HG03064 (cell line): ENCODE measurements around the gene OR10H4.
"Not testable (repeated sequence)": the region's sequence is repeated elsewhere in the genome, so short reads cannot be mapped to it uniquely, and the experiment has no call there.

Source experiments
- ATAC-seq: cut with Tn5 transposase; IDR thresholded peaks from one replicate; pipeline ENCODE4 v1.9.1; 2021; ENCODE audit warnings: low read depth; ENCODE audit not compliant: unreplicated experiment

OR10H4 gene, protein sequence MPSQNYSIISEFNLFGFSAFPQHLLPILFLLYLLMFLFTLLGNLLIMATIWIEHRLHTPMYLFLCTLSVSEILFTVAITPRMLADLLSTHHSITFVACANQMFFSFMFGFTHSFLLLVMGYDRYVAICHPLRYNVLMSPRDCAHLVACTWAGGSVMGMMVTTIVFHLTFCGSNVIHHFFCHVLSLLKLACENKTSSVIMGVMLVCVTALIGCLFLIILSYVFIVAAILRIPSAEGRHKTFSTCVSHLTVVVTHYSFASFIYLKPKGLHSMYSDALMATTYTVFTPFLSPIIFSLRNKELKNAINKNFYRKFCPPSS

DNA sequence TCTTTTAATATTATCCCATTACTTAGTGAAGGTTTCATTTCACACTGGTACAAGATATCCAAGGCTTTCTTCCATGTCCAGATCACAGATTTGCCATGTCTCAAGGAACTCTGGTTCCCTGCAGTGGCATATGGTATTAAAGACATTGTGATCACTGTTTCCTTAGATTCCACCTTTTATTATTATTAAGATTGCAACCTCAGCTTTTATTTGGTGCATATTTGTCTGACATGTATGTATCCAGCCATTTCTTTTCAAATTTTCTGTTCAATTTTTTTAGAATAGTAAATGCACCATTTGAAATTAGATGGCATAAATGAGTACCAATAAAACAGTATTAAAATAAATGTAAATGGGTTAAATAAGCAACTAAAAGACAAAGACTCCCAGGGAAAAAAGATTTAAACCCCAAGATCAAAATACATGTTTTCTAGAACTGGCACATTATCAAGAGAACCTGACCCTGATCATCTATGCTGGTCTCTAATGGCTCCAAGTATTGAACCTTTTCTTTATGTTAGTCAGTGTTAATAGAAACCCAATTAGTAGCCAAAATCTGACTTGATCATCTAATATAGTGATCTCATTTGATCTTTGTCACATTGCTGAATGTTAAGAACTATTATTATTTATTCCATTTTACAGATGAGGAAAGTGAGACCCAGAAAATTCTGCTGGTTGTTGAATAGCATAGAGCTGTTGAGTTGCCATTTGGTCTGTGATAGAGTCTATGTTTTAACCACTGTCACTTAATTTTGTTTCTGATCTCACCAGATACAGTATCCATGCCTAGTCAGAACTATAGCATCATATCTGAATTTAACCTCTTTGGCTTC lies at the start of gene OR10H4:
TSS of gene OR10H4 (plus strand) at position 786 of the 836 bp plus-strand sequence. CDS start at position 786, 0 bp downstream.
- no peak for ATAC-seq

DNA sequence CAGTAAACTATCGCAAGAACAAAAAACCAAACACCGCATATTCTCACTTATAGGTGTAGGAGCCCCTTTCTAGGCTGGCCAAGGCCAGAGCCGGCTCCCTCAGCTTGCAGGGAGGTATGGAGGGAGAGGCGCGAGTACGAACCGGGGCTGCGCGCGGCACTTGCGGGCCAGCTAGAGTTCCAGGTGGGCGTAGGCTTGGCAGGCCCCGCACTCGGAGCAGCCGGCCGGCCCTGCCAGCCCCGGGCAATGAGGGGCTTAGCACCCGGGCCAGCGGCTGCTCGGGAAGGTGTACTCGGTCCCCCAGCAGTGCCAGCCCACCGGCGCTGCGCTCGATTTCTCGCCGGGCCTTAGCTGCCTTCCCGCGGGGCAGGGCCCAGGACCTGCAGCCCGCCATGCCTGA lies 49.2 kb upstream of the OR10H4 start:
- not testable (repeated sequence) for ATAC-seq

DNA sequence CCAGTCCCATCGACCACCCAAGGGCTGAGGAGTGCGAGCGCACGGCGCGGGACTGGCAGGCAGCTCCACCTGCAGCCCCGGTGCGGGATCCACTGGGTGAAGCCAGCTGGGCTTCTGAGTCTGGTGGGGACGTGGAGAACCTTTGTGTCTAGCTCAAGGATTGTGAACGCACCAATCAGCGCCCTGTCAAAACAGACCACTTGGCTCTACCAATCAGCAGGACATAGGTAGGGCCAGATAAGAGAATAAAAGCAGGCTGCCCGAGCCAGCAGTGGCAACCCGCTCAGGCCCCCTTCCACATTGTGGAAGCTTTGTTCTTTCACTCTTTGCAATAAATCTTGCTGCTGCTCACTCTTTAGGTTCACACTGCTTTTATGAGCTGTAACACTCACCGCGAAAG lies 48.8 kb upstream of the OR10H4 start:
- ATAC-seq: not testable (repeated sequence)

DNA sequence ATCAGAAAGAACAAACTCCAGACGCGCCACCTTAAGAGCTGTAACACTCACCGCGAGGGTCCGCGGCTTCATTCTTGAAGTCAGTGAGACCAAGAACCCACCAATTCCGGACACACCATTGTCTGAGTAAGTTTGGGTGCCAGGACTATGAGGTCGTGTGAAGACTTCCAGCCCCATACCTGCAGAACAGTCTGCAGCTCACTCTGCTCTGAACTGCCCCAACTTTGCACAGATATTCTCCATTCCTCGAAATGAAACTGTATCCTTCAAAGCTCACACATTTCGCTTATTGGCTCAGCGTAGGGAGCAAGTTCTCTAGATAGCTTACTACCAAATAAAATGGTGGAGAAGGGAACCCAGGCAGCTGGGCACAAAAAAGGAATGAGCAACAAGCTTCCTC lies 48.3 kb upstream of the OR10H4 start:
- ATAC-seq: no peak

DNA sequence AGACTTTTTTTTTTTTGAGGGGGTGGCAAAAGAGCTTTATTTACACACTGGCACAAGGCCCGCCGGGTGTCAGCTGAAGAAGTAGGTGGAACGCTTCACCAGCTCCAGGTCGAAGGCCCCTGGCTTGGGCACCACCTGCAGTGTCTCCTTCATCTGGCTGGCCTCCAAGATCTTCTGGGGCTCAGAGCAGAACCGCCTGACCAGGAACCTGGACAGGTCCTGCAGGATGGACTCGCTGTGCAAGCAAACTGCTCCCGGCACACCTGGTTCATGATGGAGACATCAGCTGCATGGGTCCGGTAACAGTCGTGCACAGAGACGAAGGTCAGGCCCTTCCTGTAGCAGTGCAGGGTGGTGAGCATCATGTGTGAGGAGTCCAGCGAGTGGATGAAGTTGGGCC lies 46.6 kb upstream of the OR10H4 start:
- ATAC-seq: no peak

DNA sequence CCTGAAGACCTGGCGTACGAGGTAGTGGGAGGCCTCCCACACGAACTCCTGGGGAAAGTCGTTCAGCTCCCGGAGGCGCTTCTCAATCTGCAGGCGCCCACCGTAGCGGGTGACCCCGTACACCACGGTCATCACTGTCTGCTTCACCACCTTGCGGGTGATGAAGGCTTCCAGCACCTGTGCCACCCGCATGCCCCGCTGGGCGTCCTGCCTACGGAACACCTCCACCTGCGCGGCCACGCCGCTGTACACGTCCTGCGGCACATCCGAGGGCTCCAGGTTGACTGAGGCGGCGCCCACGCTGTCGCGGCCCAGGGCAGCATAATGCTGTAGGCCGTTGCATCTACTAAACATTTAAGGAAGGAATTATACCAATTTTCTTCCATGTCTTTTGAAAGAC lies 45.9 kb upstream of the OR10H4 start:
- not testable (repeated sequence) for ATAC-seq

DNA sequence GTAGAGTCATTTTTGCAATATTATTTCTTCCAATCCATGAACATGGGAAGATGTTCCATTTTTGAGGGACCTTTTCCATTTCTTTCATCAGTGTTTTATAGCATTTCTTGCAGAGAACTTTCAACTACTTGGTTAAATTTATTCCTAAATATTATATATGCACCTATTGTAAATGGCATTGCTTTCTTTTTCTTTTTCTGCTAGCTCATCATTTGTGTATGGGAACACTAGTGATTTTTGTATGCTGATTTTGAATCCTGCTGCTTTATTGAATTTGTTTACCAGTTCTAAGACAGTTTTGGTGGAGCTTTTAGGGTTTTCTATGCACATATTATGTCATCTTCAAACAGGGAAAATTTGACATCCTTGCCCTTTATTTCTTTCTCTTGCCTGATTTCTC lies 43.8 kb upstream of the OR10H4 start:
- no peak for ATAC-seq

DNA sequence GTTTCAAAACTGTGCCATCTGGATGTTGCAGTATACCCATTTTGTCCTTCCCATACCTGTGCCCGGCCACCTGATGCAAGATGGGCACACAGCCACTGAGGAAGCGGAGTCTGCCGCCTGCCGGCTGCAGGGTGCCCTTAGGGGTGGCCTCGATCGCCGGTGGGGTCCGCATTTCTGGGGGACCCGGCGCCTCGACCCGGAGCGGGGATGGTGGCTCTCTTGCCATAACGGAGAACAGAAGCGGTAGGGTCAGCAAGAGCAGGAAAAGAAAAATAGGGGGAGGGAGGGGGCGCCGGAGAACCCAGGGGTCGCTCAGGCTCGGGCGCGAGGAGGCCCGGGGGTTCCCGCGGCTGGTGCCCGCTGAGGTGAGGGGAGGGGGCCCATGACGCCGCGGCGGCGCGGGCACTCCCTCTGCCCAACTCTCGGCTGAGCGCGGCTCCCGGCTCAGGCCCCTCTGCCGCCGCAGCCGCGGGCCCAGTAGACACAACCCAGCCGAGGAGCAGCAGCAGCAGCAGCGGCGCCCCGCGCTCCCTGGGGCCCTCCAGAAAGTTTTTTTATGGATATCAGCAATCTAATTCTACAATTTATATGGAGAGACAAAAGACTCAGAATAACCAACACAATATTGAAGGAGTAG lies 37.1 kb upstream of the OR10H4 start:
- no peak for ATAC-seq

DNA sequence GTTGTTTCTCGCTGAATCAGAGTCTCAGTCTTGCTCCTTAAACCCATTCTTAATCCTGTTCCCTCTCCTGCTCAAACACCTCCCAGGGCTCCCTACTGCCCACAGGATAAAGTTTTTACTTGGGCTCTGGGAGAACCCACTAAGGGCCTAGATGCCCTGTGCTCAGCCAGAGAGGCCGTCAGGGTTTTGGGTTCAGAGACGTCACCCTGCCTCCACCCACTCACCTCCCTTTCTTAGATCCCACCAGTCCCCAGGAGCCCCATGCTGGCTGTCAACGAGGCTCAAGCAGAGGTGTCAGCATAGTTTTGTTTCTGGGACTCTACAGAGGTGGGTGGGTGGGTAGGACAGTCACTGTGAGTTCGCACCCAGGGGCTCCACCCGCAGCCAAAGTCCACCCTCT lies 35.4 kb upstream of the OR10H4 start:
- no peak for ATAC-seq

DNA sequence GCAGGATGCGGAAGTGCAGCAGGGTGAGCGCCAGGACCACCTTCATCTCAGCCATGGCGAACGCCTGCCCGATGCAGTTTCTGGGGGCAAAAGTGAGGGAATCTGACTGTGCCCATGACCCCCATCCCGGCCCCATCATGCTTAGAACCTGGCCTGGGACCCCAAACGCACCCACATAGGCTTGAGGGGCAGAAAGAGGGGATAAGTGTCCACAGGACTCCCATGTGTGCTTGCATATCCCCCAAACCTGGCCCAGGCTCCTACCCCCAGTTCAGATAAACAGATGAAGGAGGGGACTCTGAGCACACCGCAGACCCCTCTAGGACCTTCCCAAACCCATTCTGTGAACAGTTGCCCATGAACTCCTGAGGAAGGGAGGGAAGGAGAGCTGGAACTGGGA lies 35.0 kb upstream of the OR10H4 start:
- ATAC-seq: no peak

DNA sequence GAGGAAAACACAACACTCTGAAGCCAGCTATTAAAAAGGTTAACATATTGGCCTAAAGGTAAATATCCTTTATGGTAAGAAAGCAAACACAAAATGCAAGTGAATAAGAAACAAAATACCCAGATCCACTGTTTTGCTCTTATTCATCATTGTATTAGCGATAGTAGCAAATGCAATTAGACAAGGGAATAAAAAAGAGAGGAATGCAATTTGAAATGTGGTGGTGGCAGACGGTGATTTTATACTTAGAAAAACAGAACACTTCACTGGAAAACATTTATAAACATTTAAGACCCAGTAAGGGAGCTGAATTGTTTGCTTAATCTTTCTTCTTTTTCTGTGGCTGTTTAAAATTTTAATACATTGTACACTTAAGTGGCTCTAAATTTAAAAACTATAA lies 33.7 kb upstream of the OR10H4 start:
- no peak for ATAC-seq

DNA sequence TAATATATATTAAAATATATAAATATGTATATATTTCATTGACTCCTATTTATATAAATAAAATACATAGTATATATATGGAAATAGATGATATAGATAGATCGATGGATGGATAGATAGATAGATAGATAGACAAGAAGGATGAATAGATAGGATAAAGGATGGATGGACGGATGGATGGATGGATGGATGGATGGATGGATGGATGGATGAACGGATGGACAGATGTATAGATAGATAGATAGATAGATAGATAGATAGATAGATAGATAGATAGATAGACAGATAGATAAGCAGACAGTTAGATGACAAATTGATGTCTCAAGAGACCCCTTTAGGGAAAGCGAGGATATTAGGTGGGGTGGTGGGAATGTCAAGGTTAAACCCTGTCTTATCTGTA lies 29.6 kb upstream of the OR10H4 start:
- no peak for ATAC-seq

DNA sequence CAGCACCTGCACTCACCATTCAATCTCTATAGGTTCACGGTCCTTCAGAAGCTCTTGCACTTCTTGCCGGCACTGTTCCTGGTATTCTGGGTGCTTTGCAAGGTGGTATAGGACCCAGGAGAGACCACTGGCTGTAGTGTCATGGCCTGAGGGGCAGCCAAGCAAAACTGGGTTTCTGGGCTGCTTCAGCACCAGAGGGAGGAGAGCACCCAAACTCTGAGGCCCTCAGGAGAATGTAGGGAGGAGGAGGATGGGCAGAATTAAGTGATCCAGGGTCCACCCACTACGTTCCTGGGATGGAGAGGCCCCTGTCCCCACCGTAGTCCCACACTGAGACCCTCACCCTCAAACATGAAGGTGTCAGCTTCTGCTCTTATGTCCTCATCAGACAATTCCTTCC lies 26.8 kb upstream of the OR10H4 start:
- no peak for ATAC-seq

DNA sequence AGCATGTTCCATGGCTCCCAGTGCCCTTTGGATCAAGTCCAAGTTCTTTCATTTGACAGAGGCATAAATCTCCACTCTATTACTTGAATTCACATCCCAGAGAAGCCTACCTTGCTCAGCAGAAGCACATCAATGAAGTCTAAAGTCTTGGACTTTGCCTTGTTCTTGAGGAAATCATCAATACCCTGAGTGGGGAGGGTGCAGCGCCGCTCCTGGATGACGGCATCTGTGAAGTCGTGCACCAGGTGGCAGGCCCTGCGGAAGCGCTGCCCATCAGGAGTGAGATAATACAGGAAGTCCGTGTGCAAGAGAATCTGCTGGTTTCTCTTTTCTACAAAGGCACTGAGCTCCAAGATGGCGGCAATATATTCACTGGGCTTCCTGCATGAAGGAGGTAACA lies 25.1 kb upstream of the OR10H4 start:
- ATAC-seq: no peak

DNA sequence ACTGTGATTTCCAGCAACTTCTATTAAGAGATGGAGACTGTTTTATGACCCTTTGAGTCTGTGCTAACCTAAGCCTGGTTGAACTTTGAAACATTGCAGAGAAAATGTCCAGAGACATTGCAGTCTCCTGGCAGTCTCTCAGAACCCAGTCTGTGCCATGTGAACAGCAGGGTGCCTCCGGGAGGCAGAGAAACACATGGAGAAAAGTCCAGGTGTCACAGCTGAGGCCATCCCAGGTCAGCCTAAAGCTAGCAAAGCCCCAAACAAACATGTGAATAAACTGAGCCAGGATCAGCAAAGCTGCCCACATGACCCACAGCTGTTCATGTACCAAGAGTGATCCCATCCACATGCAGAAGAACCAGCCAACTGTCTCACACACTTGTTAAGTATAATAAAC lies 22.3 kb upstream of the OR10H4 start:
- ATAC-seq: no peak

DNA sequence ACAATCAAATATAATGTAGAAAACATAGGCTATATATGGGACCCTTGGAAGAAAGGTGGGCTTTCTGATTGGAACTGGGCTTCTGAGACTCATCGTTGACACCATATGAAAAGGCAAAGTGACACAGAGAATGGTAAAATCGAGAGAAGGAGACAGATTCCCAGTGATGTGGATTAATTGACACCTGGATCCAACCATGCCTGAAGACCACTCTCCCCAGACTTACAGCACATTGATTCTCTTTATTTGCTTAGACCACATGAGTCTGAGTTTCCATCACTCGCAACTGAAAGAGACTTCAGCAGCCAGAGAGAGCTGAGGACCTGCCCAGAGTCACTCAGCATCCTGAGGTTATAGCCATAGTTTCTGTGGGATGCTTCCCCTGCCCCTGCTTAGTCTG lies 20.5 kb upstream of the OR10H4 start:
- ATAC-seq: no peak

DNA sequence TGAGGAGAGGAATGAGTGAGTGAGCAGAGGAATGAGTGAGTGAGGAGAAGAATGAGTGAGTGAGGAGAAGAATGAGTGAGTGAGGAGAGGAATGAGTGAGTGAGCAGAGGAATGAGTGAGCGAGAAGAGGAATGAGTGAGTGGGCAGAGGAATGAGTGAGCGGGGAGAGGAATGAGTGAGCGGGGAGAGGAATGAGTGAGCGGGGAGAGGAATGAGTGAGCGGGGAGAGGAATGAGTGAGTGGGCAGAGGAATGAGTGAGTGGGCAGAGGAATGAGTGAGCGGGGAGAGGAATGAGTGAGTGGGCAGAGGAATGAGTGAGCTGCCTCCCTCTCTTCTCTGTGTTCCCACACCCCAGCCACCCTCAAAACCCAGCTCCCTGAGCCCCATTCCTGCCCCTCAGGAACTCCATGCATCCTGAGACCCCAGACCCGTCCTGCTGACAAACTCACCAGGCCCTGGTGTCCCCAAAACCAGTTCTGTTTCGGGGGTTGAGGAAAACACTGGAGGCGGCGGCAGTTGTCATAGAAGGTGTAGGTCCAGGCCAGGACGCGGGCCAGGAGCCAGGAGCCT lies 15.0 kb upstream of the OR10H4 start:
- ATAC-seq: not testable (repeated sequence)

DNA sequence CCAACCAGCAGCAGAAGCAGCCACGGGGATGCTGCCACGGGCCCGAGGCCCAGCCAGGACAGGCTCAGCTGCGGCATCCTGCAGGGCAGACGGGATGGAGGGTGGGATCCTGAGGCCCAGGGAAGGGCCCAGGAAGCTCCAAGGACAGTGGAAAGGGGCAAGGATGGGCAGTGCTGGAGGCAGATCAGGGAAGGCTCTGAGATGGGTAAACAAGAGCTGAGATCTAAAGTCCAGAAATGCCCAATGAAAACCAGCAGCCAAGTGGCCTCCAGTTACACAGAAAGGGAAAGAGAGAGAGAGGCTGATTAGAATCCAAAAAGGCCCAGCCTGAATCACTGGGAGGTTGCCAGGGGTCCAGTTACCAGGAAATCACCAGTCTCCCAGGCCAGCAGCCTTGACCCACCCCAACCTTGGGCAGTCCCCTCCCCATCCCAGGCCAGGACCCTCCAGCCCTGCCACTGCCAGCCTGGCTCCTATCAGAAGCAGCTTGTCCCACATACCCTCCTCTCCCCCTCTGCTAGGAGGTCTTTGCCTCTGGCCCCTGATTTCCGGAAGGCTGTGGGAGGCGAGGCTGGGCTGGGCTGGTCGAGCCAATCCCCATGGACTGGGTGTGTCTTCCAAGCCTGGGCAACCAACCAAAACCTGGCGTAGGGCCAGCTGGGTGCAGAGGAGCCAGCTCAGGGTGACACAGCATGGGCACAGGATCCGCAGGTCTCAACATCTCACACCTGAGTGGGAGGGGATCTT lies 14.3 kb upstream of the OR10H4 start, which contains the start of gene CYP4F11:
TSS of gene CYP4F11 (minus strand) at position 198 of the 747 bp plus-strand sequence. CDS start at position 77, 121 bp downstream.
- ATAC-seq: no peak

DNA sequence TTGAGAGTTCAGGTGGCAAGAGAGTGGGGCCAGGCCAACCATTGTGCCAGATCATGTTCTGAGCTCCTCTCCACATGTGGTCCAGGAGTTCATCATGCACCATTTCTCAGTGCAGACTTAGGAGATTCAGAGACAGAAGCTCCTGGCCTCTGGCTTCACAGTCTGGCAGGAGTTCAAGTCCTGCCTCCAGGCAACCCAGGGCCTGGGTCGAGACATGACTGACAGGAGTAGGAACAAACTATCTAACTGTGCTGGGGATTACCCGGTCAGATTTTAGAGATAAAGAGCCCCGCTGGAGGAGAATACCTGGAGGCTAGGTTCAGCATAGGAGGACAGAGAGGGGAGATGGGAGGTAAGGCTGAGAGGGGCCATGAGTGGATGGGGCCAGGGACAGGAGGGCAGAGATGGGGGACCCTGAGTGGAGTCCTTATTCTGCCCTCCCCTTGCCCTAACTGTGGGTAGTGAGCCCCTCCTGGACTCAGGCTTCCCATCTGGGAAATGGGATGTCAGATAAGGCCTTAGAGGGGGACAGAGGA lies 13.6 kb upstream of the OR10H4 start:
- no peak for ATAC-seq

DNA sequence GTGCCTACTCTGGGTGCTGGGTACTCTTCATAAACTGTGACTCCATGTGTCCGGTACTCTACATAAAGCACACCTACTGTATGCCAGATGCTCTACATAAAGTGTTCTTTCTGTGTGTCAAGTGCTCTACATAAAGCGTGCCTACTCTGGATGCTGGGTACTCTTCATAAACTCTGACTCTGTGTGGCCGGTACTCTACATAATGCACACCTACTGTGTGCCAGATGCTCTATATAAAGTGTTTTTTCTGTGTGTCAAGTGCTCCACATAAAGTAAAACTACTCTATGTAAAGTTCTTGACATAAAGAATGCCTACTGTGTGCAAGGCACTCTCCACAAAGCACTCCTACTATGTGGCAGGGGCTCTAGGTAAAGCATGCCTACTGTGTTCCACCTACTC lies 12.6 kb upstream of the OR10H4 start:
- no peak for ATAC-seq
